Measurements from ENCODE around the gene EYA2. TPM values are rescaled to one million over a fixed set of nuclear protein-coding genes. Genes with fewer than 3 reads are reported as not detected.

EYA2 gene
- total RNA-seq, 2 experiments from 2014 or later: not detected

- DNase-seq: no peak
- no peak for TF ChIP-seq CTCF (IDR thresholded peaks at IDR 0.05)
- ChIA-PET CTCF (no interaction called here), POLR2A (no interaction called here)
- no peak overlapping the region for H3K27ac Mint-ChIP-seq
- intact Hi-C loops (cut with micrococcal nuclease): no loop called here
- no peaks in the 10 kb centered on the region for H3K4me1 Mint-ChIP-seq (ENCODE audit: low read depth)
- no peak for ATAC-seq
- no peaks in the 10 kb centered on the region for H3K27me3 Mint-ChIP-seq
- no peaks in the 10 kb centered on the region for H3K9me3 Mint-ChIP-seq
- H3K36me3 Mint-ChIP-seq (ENCODE audit: low read depth): no peaks in the 10 kb centered on the region
- no peak overlapping the region for H3K4me3 Mint-ChIP-seq
Observed at GRCh38 chr20:47055699-47056369, 161.2 kb downstream of the EYA2 start.

- Mint-ChIP-seq H3K27me3 (no peaks in the 10 kb centered on the region), H3K4me3 (no peak overlapping the region), H3K36me3 (ENCODE audit: low read depth) (no peaks in the 10 kb centered on the region), H3K9me3 (no peaks in the 10 kb centered on the region), H3K27ac (no peak overlapping the region), H3K4me1 (ENCODE audit: low read depth) (no peaks in the 10 kb centered on the region)
- TF ChIP-seq CTCF (IDR thresholded peaks at IDR 0.05): no peak
- intact Hi-C loops (cut with micrococcal nuclease): no loop called here
- ChIA-PET POLR2A (no interaction called here), CTCF (no interaction called here)
- ATAC-seq: no peak
- no peak for DNase-seq
Observed at GRCh38 chr20:47057661-47058060, 163.0 kb downstream of the EYA2 start.

GRCh38 chr20:47058236-47058635 is 163.6 kb downstream of the EYA2 start:
- ATAC-seq: no peak
- no peaks in the 10 kb centered on the region for H3K9me3 Mint-ChIP-seq
- TF ChIP-seq CTCF (IDR thresholded peaks at IDR 0.05): no peak
- H3K4me1 Mint-ChIP-seq (ENCODE audit: low read depth): no peaks in the 10 kb centered on the region
- no peak overlapping the region for H3K27ac Mint-ChIP-seq
- H3K4me3 Mint-ChIP-seq: no peak overlapping the region
- DNase-seq: no peak
- ChIA-PET POLR2A (no interaction called here), CTCF (no interaction called here)
- intact Hi-C loops (cut with micrococcal nuclease): no loop called here
- no peaks in the 10 kb centered on the region for H3K27me3 Mint-ChIP-seq
- no peaks in the 10 kb centered on the region for H3K36me3 Mint-ChIP-seq (ENCODE audit: low read depth)

GRCh38 chr20:47059536-47059935 is 164.9 kb downstream of the EYA2 start:
- ATAC-seq (no peak), DNase-seq (no peak)
- H3K27ac Mint-ChIP-seq: no peak overlapping the region
- H3K27me3 Mint-ChIP-seq: no peaks in the 10 kb centered on the region
- no peak overlapping the region for H3K4me3 Mint-ChIP-seq
- no peaks in the 10 kb centered on the region for H3K4me1 Mint-ChIP-seq (ENCODE audit: low read depth)
- no peak for TF ChIP-seq CTCF (IDR thresholded peaks at IDR 0.05)
- H3K9me3 Mint-ChIP-seq: no peaks in the 10 kb centered on the region
- POLR2A ChIA-PET: no interaction called here
- intact Hi-C loops (cut with micrococcal nuclease): no loop called here
- CTCF ChIA-PET: no interaction called here
- no peaks in the 10 kb centered on the region for H3K36me3 Mint-ChIP-seq (ENCODE audit: low read depth)

GRCh38 chr20:47061549-47061948 is 166.9 kb downstream of the EYA2 start:
- ATAC-seq (no peak), DNase-seq (no peak)
- no peak overlapping the region for H3K27ac Mint-ChIP-seq
- no peaks in the 10 kb centered on the region for H3K4me1 Mint-ChIP-seq (ENCODE audit: low read depth)
- intact Hi-C loops (cut with micrococcal nuclease): no loop called here
- no peaks in the 10 kb centered on the region for H3K27me3 Mint-ChIP-seq
- no peak for TF ChIP-seq CTCF (IDR thresholded peaks at IDR 0.05)
- no peak overlapping the region for H3K4me3 Mint-ChIP-seq
- H3K9me3 Mint-ChIP-seq: no peaks in the 10 kb centered on the region
- CTCF ChIA-PET: no interaction called here
- no peaks in the 10 kb centered on the region for H3K36me3 Mint-ChIP-seq (ENCODE audit: low read depth)
- POLR2A ChIA-PET: no interaction called here
